Kidney (tissue), 14 donors: ENCODE data around the gene TYW3. TPM values are rescaled to one million over a fixed set of nuclear protein-coding genes. Genes with fewer than 3 reads are reported as not detected.

Experiments
- DNase-seq, 5 donors: peaks; one replicate each; pipeline ENCODE4 v3.0.0-alpha.2; 2013 to 2020
- FAIRE-seq: peaks from 2 replicates; lab custom pipeline; 2012; peaks lifted over from hg19 to GRCh38; lab: Jason Lieb, UNC
- H3K27ac ChIP-seq, 2 donors: one replicate each; pipeline ENCODE4 v1.7.0; 2013; ENCODE audit warnings: low read depth in 2 of 2, low read length in 2 of 2, inconsistent platforms in 1 of 2
- H3K27me3 ChIP-seq: one replicate; pipeline ENCODE4 v1.7.1; 2013; ENCODE audit warnings: low read length, inconsistent platforms; ENCODE audit not compliant: control insufficient read depth, insufficient read depth
- H3K36me3 ChIP-seq, 3 donors: one replicate each; pipeline versions ENCODE4 v1.7.0 to v1.7.1; 2013; ENCODE audit warnings: low read length in 3 of 3, control low read depth in 1 of 3, inconsistent platforms in 1 of 3; ENCODE audit not compliant: insufficient read depth in 3 of 3, control insufficient read depth in 2 of 3
- H3K4me1 ChIP-seq, 3 donors: one replicate each; pipeline versions ENCODE4 v1.7.0 to v1.7.1; 2013; ENCODE audit warnings: low read length in 3 of 3, inconsistent platforms in 1 of 3, low read depth in 1 of 3; ENCODE audit not compliant: control insufficient read depth in 2 of 3, insufficient read depth in 2 of 3
- H3K4me3 ChIP-seq, 3 donors: one replicate each; pipeline versions ENCODE4 v1.7.0 to v1.8.1; 2013; ENCODE audit warnings: low read length in 3 of 3, control low read depth in 1 of 3, inconsistent platforms in 1 of 3
- H3K9ac ChIP-seq, 3 donors: one replicate each; pipeline versions ENCODE4 v1.7.0 to v1.7.1; 2013; ENCODE audit warnings: low read length in 3 of 3, control low read depth in 1 of 3, inconsistent platforms in 1 of 3
- H3K9me3 ChIP-seq, 3 donors: one replicate each; pipeline versions ENCODE4 v1.7.0 to v1.7.1; 2013; ENCODE audit warnings: low read length in 3 of 3, control low read depth in 1 of 3, inconsistent platforms in 1 of 3; ENCODE audit not compliant: control insufficient read depth in 2 of 3, insufficient read depth in 1 of 3
- CTCF ChIP-seq: IDR thresholded peaks from 3 replicates; pipeline ENCODE4 v1.5.1; 2012; ENCODE audit warnings: mild to moderate bottlenecking, moderate library complexity, borderline replicate concordance; ENCODE audit not compliant: insufficient read depth; ENCODE audit errors: extremely low read depth
- intact Hi-C: fragments of 100-400 bp; cut with DNase I; formaldehyde crosslinking; loops from one replicate; pipeline ENCODE4 v1.11.1; 2022
- polyA plus RNA-seq: library from polyadenylated mRNA; stranded (reverse); fragments of 350-450 nt; fragmentation: Illumina TruSeq; extraction: RNeasy Lipid Tissue Mini Kit (QIAGEN cat#74804); gene quantifications from one replicate; pipeline ENCODE4 v1.2.3, GENCODE V29; 2014; ENCODE audit warnings: low read depth, low replicate concordance; ENCODE audit not compliant: insufficient read depth
- total RNA-seq: library from RNA; stranded (reverse); fragmentation: NEBNext Ultra II Directional; extraction: Animal tissue kit (Norgen Biotek cat#: 25700); gene quantifications from one replicate; pipeline ENCODE4 v1.2.1, GENCODE V29; 2021
- donor health status: control.
- donor health status: control.
- donor health status: control.
- donor health status: control.
- donor health status: control.
- donor health status: DM: yes; HTN: yes; CAD: no.
- donor health status: Normal renal cell carcinoma (clear cell type).

The TYW3 gene
- total and polyA plus RNA-seq, 2 donors from 2014 or later: 17.1 to 22.1 TPM

GRCh38 chr1:74726063-74726462 is 6.9 kb upstream of the TYW3 start:
- Histone ChIP-seq H3K4me1 (peaks cover 0 to 3% (median 0%) of the 10 kb centered on the region in 3 donors), H3K27me3 (no peaks in the 10 kb centered on the region), H3K4me3 (no peak overlapping the region), H3K9me3 (no peaks in the 10 kb centered on the region), H3K36me3 (peaks cover 4 to 39% (median 21%) of the 10 kb centered on the region in 3 donors), H3K9ac (no peak overlapping the region), H3K27ac (no peak overlapping the region)
- FAIRE-seq (no peak), DNase-seq (no peak)
- TF ChIP-seq CTCF: no peak
- intact Hi-C loops: no loop called here

- intact Hi-C loops: no loop called here
- DNase-seq: no peak
- Histone ChIP-seq H3K36me3 (peaks cover 0 to 17% (median under 1%) of the 10 kb centered on the region in 3 donors), H3K9ac (no peak overlapping the region), H3K4me1 (peaks cover 0 to 3% (median 0%) of the 10 kb centered on the region in 3 donors), H3K27me3 (no peaks in the 10 kb centered on the region), H3K4me3 (peak overlapping the region in 1 of 3 donors; percentile 37), H3K9me3 (no peaks in the 10 kb centered on the region), H3K27ac (no peak overlapping the region)
- no peak for TF ChIP-seq CTCF
- FAIRE-seq: no peak
These were observed 4.2 kb upstream of the TYW3 start for GRCh38 chr1:74728736-74729135.

GRCh38 chr1:74729741-74730478 is 3.0 kb upstream of the TYW3 start:
- Histone ChIP-seq H3K9me3 (no peaks in the 10 kb centered on the region), H3K27me3 (no peaks in the 10 kb centered on the region), H3K27ac (peak overlapping the region in 1 of 2 donors; percentile 52), H3K4me3 (peak overlapping the region in 2 of 3 donors; percentile 73 to 88), H3K36me3 (peaks cover 0 to 5% (median 0%) of the 10 kb centered on the region in 3 donors), H3K9ac (no peak overlapping the region), H3K4me1 (peaks cover 6 to 9% (median 7%) of the 10 kb centered on the region in 3 donors)
- no peak for TF ChIP-seq CTCF
- no peak for FAIRE-seq
- intact Hi-C loops: no loop called here
- DNase-seq: no peak
